GM21576 (cell line): Measurements from ENCODE around the gene CRTC1.

Experiments
- ATAC-seq: cut with Tn5 transposase; IDR thresholded peaks from one replicate; pipeline ENCODE4 v1.9.1; 2021; ENCODE audit warnings: mild to moderate bottlenecking, moderate library complexity; ENCODE audit not compliant: unreplicated experiment

The CRTC1 gene

GRCh38 chr19:18763674-18764590 is 80.5 kb downstream of the CRTC1 start:
- no peak for ATAC-seq

GRCh38 chr19:18764591-18765051 is 81.1 kb downstream of the CRTC1 start:
- no peak for ATAC-seq

- no peak for ATAC-seq
Measured at GRCh38 chr19:18765224-18765623, 81.7 kb downstream of the CRTC1 start.

GRCh38 chr19:18768046-18768771 is 84.7 kb downstream of the CRTC1 start:
- no peak for ATAC-seq

- ATAC-seq = no peak
Measured at GRCh38 chr19:18768997-18769891, 85.8 kb downstream of the CRTC1 start.

GRCh38 chr19:18769989-18770528 is 86.6 kb downstream of the CRTC1 start:
- no peak for ATAC-seq

- no peak for ATAC-seq
Measured at GRCh38 chr19:18770663-18771327, 87.3 kb downstream of the CRTC1 start.

GRCh38 chr19:18771328-18772242 is 88.1 kb downstream of the CRTC1 start:
- ATAC-seq = no peak

- ATAC-seq = no peak
Measured at GRCh38 chr19:18772620-18773587, 89.4 kb downstream of the CRTC1 start.

GRCh38 chr19:18773682-18774081 is 90.2 kb downstream of the CRTC1 start:
- no peak for ATAC-seq

- ATAC-seq = no peak
Measured at GRCh38 chr19:18774107-18774506, 90.6 kb downstream of the CRTC1 start.

GRCh38 chr19:18774782-18775444 is 91.4 kb downstream of the CRTC1 start:
- ATAC-seq = no peak

- no peak for ATAC-seq
Measured at GRCh38 chr19:18775586-18776287, 92.3 kb downstream of the CRTC1 start.

GRCh38 chr19:18776288-18776594 is 92.8 kb downstream of the CRTC1 start:
- ATAC-seq = no peak

GRCh38 chr19:18776736-18777135 is 93.3 kb downstream of the CRTC1 start:
- no peak for ATAC-seq

GRCh38 chr19:18777301-18778075 is 94.0 kb downstream of the CRTC1 start:
- ATAC-seq = no peak
